AG09309 (cell line): ENCODE data around the gene DUSP16.
A peak's percentile ranks its signal among the peaks of the same experiment; 100 is the strongest.
"Not testable (repeated sequence)": the region's sequence is repeated elsewhere in the genome, so short reads cannot be mapped to it uniquely, and the experiment has no call there.

ENCODE experiments used
- DNase-seq: peaks from one replicate; pipeline ENCODE4 v3.0.0-alpha.2; 2010; ENCODE audit warnings: low read depth
- H3K4me3 ChIP-seq: 2 replicates; pipeline ENCODE4 v1.5.1; 2011; ENCODE audit warnings: mild to moderate bottlenecking, low read depth, low read length, moderate library complexity; ENCODE audit not compliant: control insufficient read depth
- CTCF ChIP-seq: IDR thresholded peaks from 2 replicates; pipeline ENCODE4 v1.5.1; 2011; ENCODE audit warnings: mild to moderate bottlenecking, low read depth, low read length, inconsistent platforms; ENCODE audit not compliant: insufficient read depth, control insufficient read depth; ENCODE audit errors: missing control alignments

The DUSP16 gene

GRCh38 chr12:12583510-12584178 is 21.0 kb upstream of the DUSP16 start:
- TF ChIP-seq CTCF = no peak
- no peak overlapping the region for H3K4me3 ChIP-seq
- DNase-seq = no peak

- H3K4me3 ChIP-seq = no peak overlapping the region
- no peak for TF ChIP-seq CTCF
- peak; percentile 33 for DNase-seq
Observed at GRCh38 chr12:12582895-12583303, 20.2 kb upstream of the DUSP16 start.

- no peak for DNase-seq
- TF ChIP-seq CTCF = no peak
- H3K4me3 ChIP-seq = no peak overlapping the region
Observed at GRCh38 chr12:12582193-12582881, 19.7 kb upstream of the DUSP16 start.

- not testable (repeated sequence) for H3K4me3 ChIP-seq, DNase-seq
Observed at GRCh38 chr12:12580716-12581115, 18.1 kb upstream of the DUSP16 start.

- H3K4me3 ChIP-seq = no peak overlapping the region
- DNase-seq = no peak
- no peak for TF ChIP-seq CTCF
Observed at GRCh38 chr12:12577786-12578185, 15.1 kb upstream of the DUSP16 start.

- no peak for TF ChIP-seq CTCF
- H3K4me3 ChIP-seq = no peak overlapping the region
- no peak for DNase-seq
Observed at GRCh38 chr12:12572659-12573058, 10.0 kb upstream of the DUSP16 start.

GRCh38 chr12:12565971-12566370 is 3.3 kb upstream of the DUSP16 start:
- DNase-seq, H3K4me3 ChIP-seq: not testable (repeated sequence)
